Glutamatergic neuron (in vitro differentiated cells): ENCODE results near the gene KIF13A. TPM values are rescaled to one million over a fixed set of nuclear protein-coding genes. Genes with fewer than 3 reads are reported as not detected.

ENCODE experiments used
- DNase-seq: peaks from one replicate; pipeline ENCODE4 v3.0.0; 2022
- H3K27ac Mint-ChIP-seq: one replicate; pipeline ENCODE4 v1.8.0; 2020; ENCODE audit warnings: mild to moderate bottlenecking, mixed read lengths, inconsistent platforms; ENCODE audit not compliant: unreplicated experiment
- H3K27me3 Mint-ChIP-seq: one replicate; pipeline ENCODE4 v1.8.0; 2020; ENCODE audit warnings: mild to moderate bottlenecking, moderate library complexity, mixed read lengths, inconsistent platforms; ENCODE audit not compliant: unreplicated experiment
- H3K36me3 Mint-ChIP-seq: one replicate; pipeline ENCODE4 v1.8.0; 2020; ENCODE audit warnings: mild to moderate bottlenecking, mixed read lengths, inconsistent platforms; ENCODE audit not compliant: unreplicated experiment
- H3K4me1 Mint-ChIP-seq: one replicate; pipeline ENCODE4 v1.8.0; 2020; ENCODE audit warnings: mild to moderate bottlenecking, low read depth, mixed read lengths, inconsistent platforms; ENCODE audit not compliant: unreplicated experiment
- H3K4me3 Mint-ChIP-seq: one replicate; pipeline ENCODE4 v1.8.0; 2020; ENCODE audit warnings: mild to moderate bottlenecking, mixed read lengths, inconsistent platforms; ENCODE audit not compliant: unreplicated experiment
- H3K9me3 Mint-ChIP-seq: one replicate; pipeline ENCODE4 v1.8.0; 2020; ENCODE audit warnings: mild to moderate bottlenecking, moderate library complexity, mixed read lengths, inconsistent platforms; ENCODE audit not compliant: unreplicated experiment
- CTCF ChIP-seq: fragments of 200-600 bp; sonication (generic); IDR thresholded peaks from one replicate; pipeline ENCODE4 v1.5.0; 2021; ENCODE audit not compliant: partially characterized antibody, unreplicated experiment
- total RNA-seq: library from RNA; stranded (reverse); fragmentation: NEBNext Ultra II Directional; extraction: Animal tissue kit (Norgen Biotek cat#: 25700); gene quantifications from one replicate; pipeline ENCODE4 v1.2.1, GENCODE V29; 2021; ENCODE audit not compliant: unreplicated experiment

KIF13A gene
- total RNA-seq, 1 donor from 2014 or later, result 26.7 TPM

- H3K4me1 Mint-ChIP-seq, result peaks cover 4% of the 10 kb centered on the region
- no peaks in the 10 kb centered on the region for H3K36me3 Mint-ChIP-seq
- DNase-seq, result no peak
- H3K4me3 Mint-ChIP-seq, result no peak overlapping the region
- no peak for TF ChIP-seq CTCF
- no peaks in the 10 kb centered on the region for H3K27me3 Mint-ChIP-seq
- no peaks in the 10 kb centered on the region for H3K9me3 Mint-ChIP-seq
- H3K27ac Mint-ChIP-seq, result no peak overlapping the region
These were observed 43.8 kb upstream of the KIF13A start for GRCh38 chr6:18031189-18031588.

- Mint-ChIP-seq H3K4me3 (no peak overlapping the region), H3K27ac (no peak overlapping the region), H3K36me3 (no peaks in the 10 kb centered on the region), H3K4me1 (no peaks in the 10 kb centered on the region), H3K27me3 (no peaks in the 10 kb centered on the region), H3K9me3 (no peaks in the 10 kb centered on the region)
- no peak for DNase-seq
- no peak for TF ChIP-seq CTCF
These were observed 40.9 kb upstream of the KIF13A start for GRCh38 chr6:18028332-18028731.

GRCh38 chr6:18025596-18025995 is 38.2 kb upstream of the KIF13A start:
- no peak overlapping the region for H3K27ac Mint-ChIP-seq

GRCh38 chr6:18024876-18025275 is 37.4 kb upstream of the KIF13A start:
- Mint-ChIP-seq H3K4me3 (no peak overlapping the region), H3K27me3 (no peaks in the 10 kb centered on the region), H3K27ac (no peak overlapping the region), H3K9me3 (no peaks in the 10 kb centered on the region), H3K36me3 (no peaks in the 10 kb centered on the region), H3K4me1 (peaks cover 5% of the 10 kb centered on the region)
- no peak for DNase-seq
- TF ChIP-seq CTCF, result no peak

More at GRCh38 chr6:18025596-18025995, 38.2 kb upstream of the KIF13A start:
- DNase-seq, result no peak
- TF ChIP-seq CTCF, result no peak
- H3K4me3 Mint-ChIP-seq, result no peak overlapping the region
- H3K36me3 Mint-ChIP-seq, result no peaks in the 10 kb centered on the region
- H3K9me3 Mint-ChIP-seq, result no peaks in the 10 kb centered on the region
- no peaks in the 10 kb centered on the region for H3K27me3 Mint-ChIP-seq
- H3K4me1 Mint-ChIP-seq, result peaks cover 5% of the 10 kb centered on the region

- Mint-ChIP-seq H3K4me1 (peaks cover 5% of the 10 kb centered on the region), H3K4me3 (no peak overlapping the region), H3K27ac (no peak overlapping the region), H3K9me3 (no peaks in the 10 kb centered on the region), H3K36me3 (no peaks in the 10 kb centered on the region), H3K27me3 (no peaks in the 10 kb centered on the region)
- DNase-seq, result no peak
- TF ChIP-seq CTCF, result no peak
These were observed 36.5 kb upstream of the KIF13A start for GRCh38 chr6:18023891-18024290.
